ENCODE results near the gene DDX52.

The DDX52 gene

DNA sequence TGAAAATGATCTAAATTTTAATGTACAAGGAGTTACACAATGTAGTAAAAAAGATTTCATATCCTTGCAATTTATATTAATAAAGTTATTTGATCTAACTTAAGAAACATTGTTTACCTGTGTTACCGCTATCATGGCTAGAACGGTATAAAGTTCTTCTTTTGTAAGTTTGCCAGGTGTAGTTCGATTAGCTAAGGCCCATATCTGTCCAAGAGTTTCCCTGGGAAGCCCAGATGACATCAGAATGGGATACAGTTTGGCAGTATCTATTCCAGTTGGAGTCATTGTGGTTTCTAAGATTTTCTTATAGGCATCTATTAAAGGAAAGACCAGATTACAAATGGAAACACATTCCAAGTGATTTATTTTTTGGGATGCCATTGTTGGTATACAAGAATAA lies 71.6 kb downstream of the DDX52 start:
- Histone ChIP-seq H3K4me2 (ENCODE audit: low read length) (no peak overlapping the region), H3K36me3 (replicated peaks; ENCODE audit: low read depth, low read length) (peaks cover 46% of the 10 kb centered on the region), H2AFZ (ENCODE audit: low read depth, low read length) (no peak overlapping the region), H3K9me3 (ENCODE audit: insufficient read depth, low read length) (no peaks in the 10 kb centered on the region; the same call in 1 of the 2 replicates), H4K20me1 (ENCODE audit: insufficient read depth, low read length) (no peaks in the 10 kb centered on the region), H3K27me3 (ENCODE audit: low read depth, low read length) (no peaks in the 10 kb centered on the region), H3K4me3 (ENCODE audit: low read length) (no peak overlapping the region), H3K27ac (ENCODE audit: low read length) (no peak overlapping the region), H3K4me1 (ENCODE audit: low read length) (no peaks in the 10 kb centered on the region), H3K79me2 (ENCODE audit: low read length) (no peaks in the 10 kb centered on the region), H3K9ac (ENCODE audit: low read length) (no peak overlapping the region)
- TF ChIP-seq, protein P1, sequence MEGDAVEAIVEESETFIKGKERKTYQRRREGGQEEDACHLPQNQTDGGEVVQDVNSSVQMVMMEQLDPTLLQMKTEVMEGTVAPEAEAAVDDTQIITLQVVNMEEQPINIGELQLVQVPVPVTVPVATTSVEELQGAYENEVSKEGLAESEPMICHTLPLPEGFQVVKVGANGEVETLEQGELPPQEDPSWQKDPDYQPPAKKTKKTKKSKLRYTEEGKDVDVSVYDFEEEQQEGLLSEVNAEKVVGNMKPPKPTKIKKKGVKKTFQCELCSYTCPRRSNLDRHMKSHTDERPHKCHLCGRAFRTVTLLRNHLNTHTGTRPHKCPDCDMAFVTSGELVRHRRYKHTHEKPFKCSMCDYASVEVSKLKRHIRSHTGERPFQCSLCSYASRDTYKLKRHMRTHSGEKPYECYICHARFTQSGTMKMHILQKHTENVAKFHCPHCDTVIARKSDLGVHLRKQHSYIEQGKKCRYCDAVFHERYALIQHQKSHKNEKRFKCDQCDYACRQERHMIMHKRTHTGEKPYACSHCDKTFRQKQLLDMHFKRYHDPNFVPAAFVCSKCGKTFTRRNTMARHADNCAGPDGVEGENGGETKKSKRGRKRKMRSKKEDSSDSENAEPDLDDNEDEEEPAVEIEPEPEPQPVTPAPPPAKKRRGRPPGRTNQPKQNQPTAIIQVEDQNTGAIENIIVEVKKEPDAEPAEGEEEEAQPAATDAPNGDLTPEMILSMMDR (IDR thresholded peaks at IDR 0.05; ENCODE audit: low read depth, low read length): no peak
- TF ChIP-seq EZH2phosphoT487 (IDR thresholded peaks at IDR 0.05; ENCODE audit: low read depth): no peak

DNA sequence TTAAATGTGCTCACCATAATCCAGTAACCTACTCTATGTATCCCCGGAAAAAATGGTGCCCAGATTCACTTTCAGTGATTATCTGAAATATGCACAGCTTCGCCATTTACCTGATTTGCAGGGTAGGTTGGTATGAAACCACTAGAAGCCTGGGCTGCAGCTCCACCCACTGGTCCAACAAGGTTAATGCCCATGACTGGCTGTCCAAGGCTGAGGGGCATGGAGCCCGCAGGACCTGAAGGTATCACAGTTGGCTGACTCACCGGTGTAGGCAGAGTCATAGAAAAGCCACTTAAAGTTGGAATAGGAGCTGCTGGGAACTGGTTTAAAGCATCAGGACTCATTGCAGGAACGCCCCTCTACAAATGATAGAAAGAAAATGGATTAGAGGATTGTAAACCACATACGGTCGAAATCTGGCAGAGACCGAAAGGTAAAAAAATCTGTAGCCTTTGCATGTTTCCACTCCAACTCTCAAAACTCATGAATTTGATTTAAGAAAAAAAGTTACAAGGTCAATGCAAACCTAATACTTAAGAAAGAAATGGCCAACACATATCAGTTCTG lies 72.6 kb downstream of the DDX52 start:
- H3K4me1 ChIP-seq (ENCODE audit: low read length): no peaks in the 10 kb centered on the region
- H3K36me3 ChIP-seq (replicated peaks; ENCODE audit: low read depth, low read length): peaks cover 44% of the 10 kb centered on the region
- H3K9ac ChIP-seq (ENCODE audit: low read length): no peak overlapping the region
- no peak overlapping the region for H3K27ac ChIP-seq (ENCODE audit: low read length)
- H2AFZ ChIP-seq (ENCODE audit: low read depth, low read length): no peak overlapping the region
- TF ChIP-seq, protein P1 (IDR thresholded peaks at IDR 0.05; ENCODE audit: low read depth, low read length): peak; percentile 56
- no peak for TF ChIP-seq EZH2phosphoT487 (IDR thresholded peaks at IDR 0.05; ENCODE audit: low read depth)
- H3K4me2 ChIP-seq (ENCODE audit: low read length): no peak overlapping the region
- H3K27me3 ChIP-seq (ENCODE audit: low read depth, low read length): no peaks in the 10 kb centered on the region
- H3K79me2 ChIP-seq (ENCODE audit: low read length): no peaks in the 10 kb centered on the region
- H3K4me3 ChIP-seq (ENCODE audit: low read length): no peak overlapping the region
- no peaks in the 10 kb centered on the region for H4K20me1 ChIP-seq (ENCODE audit: insufficient read depth, low read length)
- no peaks in the 10 kb centered on the region; the same call in 1 of the 2 replicates for H3K9me3 ChIP-seq (ENCODE audit: insufficient read depth, low read length)

DNA sequence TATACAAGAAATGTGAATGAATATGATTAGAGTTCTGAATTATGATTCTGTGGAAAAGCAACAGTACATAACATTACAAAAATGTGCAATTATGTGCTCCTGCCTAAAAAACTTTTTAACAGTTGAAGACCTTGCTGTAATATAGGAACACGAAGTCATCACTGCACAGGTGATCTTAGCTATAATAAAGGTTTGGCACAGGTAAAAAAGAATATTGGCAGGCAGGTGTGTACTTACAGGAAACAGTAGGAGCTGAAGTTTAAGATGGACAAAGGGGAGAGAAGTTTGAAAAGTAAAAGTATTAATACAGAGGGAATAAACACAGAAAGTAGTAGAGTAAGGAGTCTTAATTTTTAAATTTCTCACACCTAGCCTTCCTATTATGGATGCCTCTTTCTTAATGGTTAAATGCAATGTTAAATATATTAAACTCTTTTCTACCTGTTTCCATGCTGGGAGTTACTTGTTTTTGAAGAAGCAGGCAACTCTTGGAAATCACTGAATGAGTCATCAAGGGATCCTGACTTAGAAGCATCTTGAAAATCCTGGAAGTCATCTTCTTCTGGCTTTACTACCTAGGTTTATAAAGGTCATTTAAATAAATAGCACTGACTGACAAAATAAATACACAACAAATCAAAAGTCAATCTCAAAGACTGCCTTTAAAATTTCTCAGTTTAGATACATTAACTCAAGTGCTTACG lies 74.7 kb downstream of the DDX52 start:
- Histone ChIP-seq H3K4me2 (ENCODE audit: low read length) (no peak overlapping the region), H4K20me1 (ENCODE audit: insufficient read depth, low read length) (no peaks in the 10 kb centered on the region), H3K9me3 (ENCODE audit: insufficient read depth, low read length) (no peaks in the 10 kb centered on the region), H3K4me1 (ENCODE audit: low read length) (no peaks in the 10 kb centered on the region), H3K36me3 (replicated peaks; ENCODE audit: low read depth, low read length) (peaks cover 39% of the 10 kb centered on the region), H2AFZ (ENCODE audit: low read depth, low read length) (no peak overlapping the region), H3K4me3 (ENCODE audit: low read length) (no peak overlapping the region), H3K79me2 (ENCODE audit: low read length) (no peaks in the 10 kb centered on the region), H3K27me3 (ENCODE audit: low read depth, low read length) (no peaks in the 10 kb centered on the region), H3K9ac (ENCODE audit: low read length) (no peak overlapping the region), H3K27ac (ENCODE audit: low read length) (no peak overlapping the region)
- TF ChIP-seq EZH2phosphoT487 (IDR thresholded peaks at IDR 0.05; ENCODE audit: low read depth): no peak
- TF ChIP-seq, protein P1 (IDR thresholded peaks at IDR 0.05; ENCODE audit: low read depth, low read length): no peak

DNA sequence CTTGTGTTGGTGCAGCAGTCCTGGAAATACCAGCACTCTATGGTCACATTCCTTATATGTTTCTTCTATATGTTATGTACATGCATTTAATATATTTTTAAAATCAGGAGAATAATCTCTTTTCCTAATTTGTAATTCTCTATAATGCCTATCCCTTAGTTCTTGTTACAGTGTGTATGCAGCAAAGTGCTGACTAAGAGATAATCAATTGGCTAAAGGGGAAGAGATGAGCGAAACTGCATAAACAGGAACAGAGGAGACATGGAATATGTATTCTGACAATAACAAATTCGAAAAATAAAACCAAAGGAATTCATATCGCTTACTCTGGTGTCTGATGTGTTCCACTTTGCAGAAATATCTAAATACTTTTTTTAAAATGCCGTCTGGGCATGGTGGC lies 75.7 kb downstream of the DDX52 start:
- H4K20me1 ChIP-seq (ENCODE audit: insufficient read depth, low read length): no peaks in the 10 kb centered on the region
- no peak for TF ChIP-seq EZH2phosphoT487 (IDR thresholded peaks at IDR 0.05; ENCODE audit: low read depth)
- TF ChIP-seq, protein P1 (IDR thresholded peaks at IDR 0.05; ENCODE audit: low read depth, low read length): no peak
- H3K79me2 ChIP-seq (ENCODE audit: low read length): no peaks in the 10 kb centered on the region
- no peak overlapping the region for H3K9ac ChIP-seq (ENCODE audit: low read length)
- no peak overlapping the region for H3K4me3 ChIP-seq (ENCODE audit: low read length)
- H3K36me3 ChIP-seq (replicated peaks; ENCODE audit: low read depth, low read length): peaks cover 39% of the 10 kb centered on the region
- no peak overlapping the region for H2AFZ ChIP-seq (ENCODE audit: low read depth, low read length)
- no peaks in the 10 kb centered on the region for H3K27me3 ChIP-seq (ENCODE audit: low read depth, low read length)
- no peak overlapping the region for H3K27ac ChIP-seq (ENCODE audit: low read length)
- H3K9me3 ChIP-seq (ENCODE audit: insufficient read depth, low read length): no peaks in the 10 kb centered on the region
- no peaks in the 10 kb centered on the region for H3K4me1 ChIP-seq (ENCODE audit: low read length)
- no peak overlapping the region for H3K4me2 ChIP-seq (ENCODE audit: low read length)

Data from OCI-LY3 (cell line).